Measurements from ENCODE around the gene LSM7. TPM values are rescaled to one million over a fixed set of nuclear protein-coding genes. Genes with fewer than 3 reads are reported as not detected.

LSM7 gene
- total and polyA plus RNA-seq, 2 of the 13 experiments (the other 11 are each of a cell fraction or from before 2014, with no cell fraction given) = 140 to 205 TPM

GRCh38 chr19:2274931-2275535, 53.4 kb downstream of the LSM7 start (continued):
- TF ChIP-seq CEBPZ (IDR thresholded peaks at IDR 0.05; ENCODE audit: low read length) (no peak), ZNF552 (CRISPR knock-in tag; IDR thresholded peaks at IDR 0.05; ENCODE audit: borderline replicate concordance) (no peak), ZXDC (CRISPR knock-in tag; IDR thresholded peaks at IDR 0.05) (no peak), ZNF7 (CRISPR knock-in tag; IDR thresholded peaks at IDR 0.05) (no peak), PHB2 (IDR thresholded peaks at IDR 0.05; ENCODE audit: partially characterized antibody) (no peak), SYNCRIP (IDR thresholded peaks at IDR 0.05; ENCODE audit: insufficient read depth, low read depth, low read length) (no peak), ADNP (CRISPR knock-in tag; IDR thresholded peaks at IDR 0.05) (no peak), ZFP62 (CRISPR knock-in tag; IDR thresholded peaks at IDR 0.05) (no peak), PATZ1 (CRISPR knock-in tag; IDR thresholded peaks at IDR 0.05) (no peak), SSRP1 (CRISPR knock-in tag; IDR thresholded peaks at IDR 0.05) (peak; percentile 82)

Measured in HepG2 (cell line).